Mesothelial cell of epicardium (in vitro differentiated cells): ENCODE results near the gene JPH2. TPM values are rescaled to one million over a fixed set of nuclear protein-coding genes. Genes with fewer than 3 reads are reported as not detected.

ENCODE experiments used
- DNase-seq, 2 experiments: peaks; one replicate each; pipeline ENCODE4 v3.0.0; 2021; ENCODE audit warnings: low spot score in 2 of 2; ENCODE audit not compliant: unreplicated experiment in 2 of 2
- H3K27ac Mint-ChIP-seq: 2 replicates; pipeline ENCODE4 v1.8.0; 2021; ENCODE audit warnings: mixed read lengths
- H3K27me3 Mint-ChIP-seq: 2 replicates; pipeline ENCODE4 v1.8.0; 2021; ENCODE audit warnings: low read depth, mixed read lengths
- H3K36me3 Mint-ChIP-seq: 2 replicates; pipeline ENCODE4 v1.8.0; 2021; ENCODE audit warnings: mixed read lengths
- H3K4me1 Mint-ChIP-seq: 2 replicates; pipeline ENCODE4 v1.8.0; 2021; ENCODE audit warnings: mixed read lengths
- H3K4me3 Mint-ChIP-seq: 2 replicates; pipeline ENCODE4 v1.8.0; 2021; ENCODE audit warnings: mild to moderate bottlenecking, moderate library complexity, mixed read lengths
- H3K9me3 Mint-ChIP-seq: 2 replicates; pipeline ENCODE4 v1.8.0; 2021; ENCODE audit warnings: mixed read lengths
- CTCF ChIP-seq: fragments of 200-600 bp; sonication (generic); IDR thresholded peaks from one replicate; pipeline ENCODE4 v1.5.0; 2021; ENCODE audit warnings: antibody characterized with exemption; ENCODE audit not compliant: unreplicated experiment
- total RNA-seq: library from RNA; stranded (reverse); gene quantifications from 3 replicates; pipeline ENCODE4 v1.2.1, GENCODE V29; 2021

Gene JPH2
- total RNA-seq, 1 donor from 2014 or later, result 3.5 TPM

GRCh38 chr20:44098657-44099056 lies 88.3 kb downstream of the JPH2 start:
- no peaks in the 10 kb centered on the region for H3K36me3 Mint-ChIP-seq
- H3K27ac Mint-ChIP-seq, result no peak overlapping the region
- peaks cover 12% of the 10 kb centered on the region for H3K9me3 Mint-ChIP-seq
- TF ChIP-seq CTCF, result no peak
- peaks cover 3% of the 10 kb centered on the region for H3K4me1 Mint-ChIP-seq
- no peak for DNase-seq
- no peak overlapping the region for H3K4me3 Mint-ChIP-seq
- H3K27me3 Mint-ChIP-seq, result peaks cover 21% of the 10 kb centered on the region

DNA sequence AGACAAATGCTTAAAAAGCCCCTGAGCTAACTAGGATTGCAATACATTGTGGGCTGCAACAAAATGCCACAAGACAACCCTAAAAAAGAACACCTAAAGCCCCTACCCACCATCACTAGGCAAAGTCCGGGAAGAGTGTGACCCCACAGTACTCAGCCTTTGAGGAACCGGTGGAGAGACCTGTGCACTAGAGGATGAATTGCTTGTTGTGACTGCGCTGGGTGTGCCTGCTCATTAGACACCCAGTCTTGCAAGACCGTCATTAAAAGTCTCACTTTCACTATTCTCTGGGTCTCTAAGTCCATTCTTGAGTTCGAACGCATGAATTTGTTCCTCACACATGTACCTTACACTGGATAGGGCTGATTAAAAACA lies 88.7 kb downstream of the JPH2 start:
- no peak for DNase-seq
- Mint-ChIP-seq H3K4me1 (peaks cover 3% of the 10 kb centered on the region), H3K36me3 (no peaks in the 10 kb centered on the region), H3K4me3 (no peak overlapping the region), H3K9me3 (peaks cover 9% of the 10 kb centered on the region), H3K27ac (no peak overlapping the region), H3K27me3 (peaks cover 16% of the 10 kb centered on the region)
- TF ChIP-seq CTCF, result no peak

- no peak for TF ChIP-seq CTCF
- Mint-ChIP-seq H3K27me3 (peaks cover 12% of the 10 kb centered on the region), H3K36me3 (no peaks in the 10 kb centered on the region), H3K27ac (no peak overlapping the region), H3K4me3 (no peak overlapping the region), H3K4me1 (peaks cover 3% of the 10 kb centered on the region), H3K9me3 (peaks cover 3% of the 10 kb centered on the region)
- no peak for DNase-seq
Observed at GRCh38 chr20:44097521-44098255, 89.3 kb downstream of the JPH2 start.

DNA sequence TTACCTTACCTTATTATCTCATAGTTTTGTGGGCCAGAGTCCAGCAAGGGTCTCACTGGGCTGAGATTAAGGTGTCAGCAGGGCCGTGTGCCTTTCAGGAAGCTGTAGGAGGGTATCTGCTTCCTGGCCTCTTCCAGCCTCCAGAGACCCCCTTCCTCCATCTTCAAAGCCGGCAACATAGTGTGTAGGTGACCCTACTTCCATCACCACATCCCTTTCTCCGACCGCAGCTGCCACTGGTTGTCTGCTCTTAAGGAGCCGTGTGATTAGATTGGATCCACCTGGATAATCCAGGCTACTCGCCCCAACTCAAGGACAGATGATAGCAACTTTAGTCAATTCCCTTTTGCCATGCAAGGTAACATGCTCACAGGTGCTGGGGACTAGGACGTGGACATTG lies 91.2 kb downstream of the JPH2 start:
- DNase-seq, result no peak
- Mint-ChIP-seq H3K4me3 (no peak overlapping the region), H3K9me3 (no peaks in the 10 kb centered on the region), H3K36me3 (no peaks in the 10 kb centered on the region), H3K27me3 (peaks cover 5% of the 10 kb centered on the region), H3K27ac (no peak overlapping the region), H3K4me1 (peaks cover 3% of the 10 kb centered on the region)
- TF ChIP-seq CTCF, result no peak

- Mint-ChIP-seq H3K27me3 (no peaks in the 10 kb centered on the region), H3K36me3 (no peaks in the 10 kb centered on the region), H3K4me3 (no peak overlapping the region), H3K4me1 (peaks cover 3% of the 10 kb centered on the region), H3K9me3 (no peaks in the 10 kb centered on the region), H3K27ac (no peak overlapping the region)
- DNase-seq, result no peak
- no peak for TF ChIP-seq CTCF
Observed at GRCh38 chr20:44093249-44093582, 93.8 kb downstream of the JPH2 start.
